ENCODE data around the gene SCMH1. TPM values are rescaled to one million over a fixed set of nuclear protein-coding genes. Genes with fewer than 3 reads are reported as not detected.

The SCMH1 gene
- total RNA-seq, 1 experiment from 2014 or later: 19.4 TPM

DNA sequence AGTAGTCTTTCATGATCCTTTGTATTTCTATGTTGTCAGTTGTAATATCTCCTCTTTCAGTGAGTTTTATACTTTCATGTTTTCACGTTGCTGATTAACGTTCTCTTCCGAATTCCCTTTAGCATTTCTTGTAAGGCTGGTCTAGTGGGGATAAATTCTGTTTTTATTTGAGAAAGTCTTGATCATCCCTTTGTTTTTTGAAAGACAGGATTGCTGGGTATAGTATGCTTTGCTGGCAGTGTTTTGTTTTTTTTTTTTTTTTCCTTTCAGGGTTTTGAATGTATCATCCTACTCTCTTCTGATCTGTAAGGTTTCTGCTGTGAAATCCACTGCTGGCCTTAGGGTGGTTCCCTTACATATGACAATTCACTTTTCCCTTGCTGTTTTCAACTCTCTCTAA is 74.4 kb downstream of the SCMH1 start (continued):
- TF ChIP-seq ZNF532 (CRISPR knock-in tag; IDR thresholded peaks at IDR 0.05; ENCODE audit: borderline replicate concordance) (no peak), AR (CRISPR knock-in tag; IDR thresholded peaks at IDR 0.05) (no peak)

- DNase-seq (ENCODE audit: low spot score) (no peak), ATAC-seq (no peak)
- Mint-ChIP-seq H3K4me3 (no peak overlapping the region), H3K36me3 (peaks cover 30% of the 10 kb centered on the region), H3K27me3 (ENCODE audit: low read depth) (no peaks in the 10 kb centered on the region; the same call in 1 of the 2 replicates), H3K27ac (no peak overlapping the region), H3K9me3 (peaks cover 34% of the 10 kb centered on the region), H3K4me1 (no peaks in the 10 kb centered on the region)
- no peak for TF ChIP-seq CREM (CRISPR knock-in tag; IDR thresholded peaks at IDR 0.05)
- POLR2A ChIA-PET: no interaction called here
- CTCF ChIA-PET: no interaction called here
Measured at GRCh38 chr1:41164727-41165126, 77.4 kb downstream of the SCMH1 start.

- CTCF ChIA-PET: no interaction called here
- H3K4me3 Mint-ChIP-seq: no peak overlapping the region
- TF ChIP-seq ZNF219 (CRISPR knock-in tag; IDR thresholded peaks at IDR 0.05; ENCODE audit: borderline replicate concordance) (no peak), ZNF425 (CRISPR knock-in tag; conservative IDR thresholded peaks at IDR 0.05) (no peak), JUN (CRISPR knock-in tag; IDR thresholded peaks at IDR 0.05) (no peak), OVOL2 (CRISPR knock-in tag; IDR thresholded peaks at IDR 0.05; ENCODE audit: borderline replicate concordance) (no peak), ERG (CRISPR knock-in tag; IDR thresholded peaks at IDR 0.05) (no peak), SOX15 (CRISPR knock-in tag; IDR thresholded peaks at IDR 0.05) (no peak), ZNF138 (CRISPR knock-in tag; conservative IDR thresholded peaks at IDR 0.05) (no peak), CREB1 (CRISPR knock-in tag; IDR thresholded peaks at IDR 0.05) (no peak), SMAD4 (CRISPR knock-in tag; IDR thresholded peaks at IDR 0.05) (no peak), GRHL2 (CRISPR knock-in tag; IDR thresholded peaks at IDR 0.05; ENCODE audit: insufficient replicate concordance, severe bottlenecking) (no peak)
- TF ChIP-seq, protein P1, sequence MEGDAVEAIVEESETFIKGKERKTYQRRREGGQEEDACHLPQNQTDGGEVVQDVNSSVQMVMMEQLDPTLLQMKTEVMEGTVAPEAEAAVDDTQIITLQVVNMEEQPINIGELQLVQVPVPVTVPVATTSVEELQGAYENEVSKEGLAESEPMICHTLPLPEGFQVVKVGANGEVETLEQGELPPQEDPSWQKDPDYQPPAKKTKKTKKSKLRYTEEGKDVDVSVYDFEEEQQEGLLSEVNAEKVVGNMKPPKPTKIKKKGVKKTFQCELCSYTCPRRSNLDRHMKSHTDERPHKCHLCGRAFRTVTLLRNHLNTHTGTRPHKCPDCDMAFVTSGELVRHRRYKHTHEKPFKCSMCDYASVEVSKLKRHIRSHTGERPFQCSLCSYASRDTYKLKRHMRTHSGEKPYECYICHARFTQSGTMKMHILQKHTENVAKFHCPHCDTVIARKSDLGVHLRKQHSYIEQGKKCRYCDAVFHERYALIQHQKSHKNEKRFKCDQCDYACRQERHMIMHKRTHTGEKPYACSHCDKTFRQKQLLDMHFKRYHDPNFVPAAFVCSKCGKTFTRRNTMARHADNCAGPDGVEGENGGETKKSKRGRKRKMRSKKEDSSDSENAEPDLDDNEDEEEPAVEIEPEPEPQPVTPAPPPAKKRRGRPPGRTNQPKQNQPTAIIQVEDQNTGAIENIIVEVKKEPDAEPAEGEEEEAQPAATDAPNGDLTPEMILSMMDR (IDR thresholded peaks at IDR 0.05): no peak
- TF ChIP-seq, protein P2, sequence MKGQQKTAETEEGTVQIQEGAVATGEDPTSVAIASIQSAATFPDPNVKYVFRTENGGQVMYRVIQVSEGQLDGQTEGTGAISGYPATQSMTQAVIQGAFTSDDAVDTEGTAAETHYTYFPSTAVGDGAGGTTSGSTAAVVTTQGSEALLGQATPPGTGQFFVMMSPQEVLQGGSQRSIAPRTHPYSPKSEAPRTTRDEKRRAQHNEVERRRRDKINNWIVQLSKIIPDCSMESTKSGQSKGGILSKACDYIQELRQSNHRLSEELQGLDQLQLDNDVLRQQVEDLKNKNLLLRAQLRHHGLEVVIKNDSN (CRISPR knock-in tag; IDR thresholded peaks at IDR 0.05): no peak
- no peaks in the 10 kb centered on the region for H3K4me1 Mint-ChIP-seq
- ATAC-seq (no peak), DNase-seq (ENCODE audit: low spot score) (no peak)
- H3K36me3 Mint-ChIP-seq: peaks cover 8% of the 10 kb centered on the region
- H3K9me3 Mint-ChIP-seq: peaks cover 15% of the 10 kb centered on the region
- POLR2A ChIA-PET: no interaction called here
- H3K27me3 Mint-ChIP-seq (ENCODE audit: low read depth): no peaks in the 10 kb centered on the region
- no peak overlapping the region for H3K27ac Mint-ChIP-seq
Measured at GRCh38 chr1:41162441-41162840, 79.7 kb downstream of the SCMH1 start.
